Neuronal stem cell (in vitro differentiated cells): ENCODE data around the gene CTU2.

ENCODE experiments used
- DNase-seq: peaks from one replicate; pipeline ENCODE4 v3.0.0-alpha.2; 2013; ENCODE audit warnings: low spot score
- H2AFZ ChIP-seq: one replicate; pipeline ENCODE4 v1.6.1; 2013; ENCODE audit warnings: mild to moderate bottlenecking, low read length, inconsistent platforms
- H2AK5ac ChIP-seq: 2 replicates; pipeline ENCODE4 v1.6.1; 2013; ENCODE audit warnings: low read depth, mild to moderate bottlenecking, inconsistent platforms, low read length, moderate library complexity, mixed read lengths
- H2BK120ac ChIP-seq: 2 replicates; pipeline ENCODE4 v1.6.1; 2013; ENCODE audit warnings: low read depth, mild to moderate bottlenecking, inconsistent platforms, low read length, moderate library complexity, mixed read lengths
- H2BK12ac ChIP-seq: one replicate; pipeline ENCODE4 v1.6.1; 2013; ENCODE audit warnings: low read length, inconsistent platforms
- H2BK15ac ChIP-seq: 2 replicates; pipeline ENCODE4 v1.6.1; 2013; ENCODE audit warnings: mild to moderate bottlenecking, low read length, inconsistent platforms, mixed read lengths
- H2BK5ac ChIP-seq: one replicate; pipeline ENCODE4 v1.6.1; 2013; ENCODE audit warnings: inconsistent platforms, mild to moderate bottlenecking, low read length, moderate library complexity
- H3K14ac ChIP-seq: one replicate; pipeline ENCODE4 v1.6.1; 2013; ENCODE audit warnings: low read length, inconsistent platforms
- H3K18ac ChIP-seq: 2 replicates; pipeline ENCODE4 v1.6.1; 2013; ENCODE audit warnings: low read length, inconsistent platforms
- H3K23ac ChIP-seq: 2 replicates; pipeline ENCODE4 v1.6.1; 2013; ENCODE audit warnings: low read depth, mild to moderate bottlenecking, mixed read lengths, low read length, inconsistent platforms; ENCODE audit not compliant: poor library complexity
- H3K27ac ChIP-seq: replicated peaks from 3 replicates; pipeline ENCODE4 v1.5.1; 2013; ENCODE audit warnings: low read length, inconsistent platforms
- H3K27me3 ChIP-seq, 3 experiments: 2 replicates each; pipeline ENCODE4 v1.6.1; 2013; ENCODE audit warnings: low read length in 3 of 3, mild to moderate bottlenecking in 2 of 3, inconsistent platforms in 1 of 3, low read depth in 1 of 3, mixed read lengths in 1 of 3, moderate library complexity in 1 of 3; ENCODE audit not compliant: control insufficient read depth in 3 of 3, insufficient read depth in 3 of 3
- H3K36me3 ChIP-seq, 2 donors: replicated peaks in 1 of 2; 2 replicates each; pipeline ENCODE4 v1.6.1; 2013; ENCODE audit warnings: low read length in 2 of 2; ENCODE audit not compliant: control insufficient read depth in 2 of 2, insufficient read depth in 2 of 2
- H3K4ac ChIP-seq: 2 replicates; pipeline ENCODE4 v1.6.1; 2013; ENCODE audit warnings: inconsistent platforms, mild to moderate bottlenecking, low read length, moderate library complexity
- H3K4me1 ChIP-seq, 2 donors: 1 replicate in 1 of 2; 2 replicates in 1 of 2; pipeline ENCODE4 v1.6.1; 2013; ENCODE audit warnings: low read length in 2 of 2, low read depth in 1 of 2; ENCODE audit not compliant: control insufficient read depth in 2 of 2, insufficient read depth in 1 of 2
- H3K4me2 ChIP-seq: one replicate; pipeline ENCODE4 v1.6.1; 2013; ENCODE audit warnings: mild to moderate bottlenecking, low read length, inconsistent platforms; ENCODE audit not compliant: insufficient read depth, poor library complexity, severe bottlenecking
- H3K4me3 ChIP-seq, 2 donors: 2 replicates each; pipeline ENCODE4 v1.5.1; 2013; ENCODE audit warnings: low read length in 2 of 2, mild to moderate bottlenecking in 2 of 2, inconsistent platforms in 1 of 2, moderate library complexity in 1 of 2
- H3K79me1 ChIP-seq: one replicate; pipeline ENCODE4 v1.6.1; 2013; ENCODE audit warnings: low read depth, mild to moderate bottlenecking, inconsistent platforms, low read length, moderate library complexity
- H3K9ac ChIP-seq: one replicate; pipeline ENCODE4 v1.6.1; 2013; ENCODE audit warnings: mild to moderate bottlenecking, low read depth, low read length, inconsistent platforms; ENCODE audit not compliant: poor library complexity
- H3K9me3 ChIP-seq, 2 donors: replicated peaks in 1 of 2; 2 replicates each; pipeline versions ENCODE3 to v1.6.1; 2013; ENCODE audit warnings: low read length in 2 of 2, mild to moderate bottlenecking in 2 of 2, inconsistent platforms in 1 of 2, low read depth in 1 of 2, mixed read lengths in 1 of 2, moderate library complexity in 1 of 2; ENCODE audit not compliant: control insufficient read depth in 2 of 2, insufficient read depth in 1 of 2
- H4K8ac ChIP-seq: one replicate; pipeline ENCODE4 v1.6.1; 2013; ENCODE audit warnings: low read depth, mild to moderate bottlenecking, inconsistent platforms, low read length, moderate library complexity
- H4K91ac ChIP-seq: one replicate; pipeline ENCODE4 v1.6.1; 2013; ENCODE audit warnings: low read length, low read depth, mild to moderate bottlenecking, inconsistent platforms; ENCODE audit not compliant: poor library complexity
- WGBS, 2 donors: extraction: QIAGEN DNeasy Blood & Tissue Kit; methylation state at CpG; one replicate each; pipeline ENCODE4 v1.1.7; 2013; ENCODE audit warnings: missing lambda C conversion rate in 2 of 2, mixed read lengths in 1 of 2; ENCODE audit not compliant: insufficient read length in 2 of 2, insufficient replicate concordance in 1 of 2; ENCODE audit errors: extremely low coverage in 2 of 2; 5-methylcytosine and 5-hydroxymethylcytosine counted together

CTU2 gene

DNA sequence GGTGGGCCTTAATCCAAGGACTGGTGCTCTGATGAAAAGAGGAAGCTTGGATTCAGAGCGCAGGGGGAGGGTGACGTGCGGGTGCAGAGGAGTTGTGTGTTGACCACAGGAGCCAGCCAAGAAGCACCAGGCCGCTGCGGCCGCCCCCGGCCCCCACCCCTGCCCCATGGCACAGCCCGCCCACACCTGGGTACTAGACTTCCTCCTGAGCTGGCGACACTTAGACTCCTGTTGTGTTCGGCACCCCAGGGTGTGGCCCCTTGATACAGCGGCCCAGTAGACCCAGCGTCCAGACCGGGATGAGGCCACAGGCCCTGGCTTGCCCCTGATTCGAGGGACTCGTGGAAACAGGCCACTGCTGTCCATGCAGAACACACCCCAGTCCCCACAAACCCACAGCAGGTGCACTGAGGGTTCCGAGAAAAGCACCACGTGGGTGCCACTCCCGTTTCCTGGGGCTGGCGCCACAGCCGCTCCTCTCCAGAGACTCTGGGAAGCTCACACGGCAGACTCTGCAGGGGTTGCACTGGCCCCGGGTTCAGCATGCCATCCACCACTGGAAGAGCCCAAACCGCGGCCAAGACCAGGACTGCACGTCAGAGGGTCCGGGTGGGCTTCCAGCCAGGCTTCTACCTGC is 14.3 kb upstream of the CTU2 start:
- H3K23ac ChIP-seq = no peak overlapping the region
- no peak for DNase-seq
- WGBS, 2 donors = no CpG with 5 or more reads among the region's 26 CpGs

DNA sequence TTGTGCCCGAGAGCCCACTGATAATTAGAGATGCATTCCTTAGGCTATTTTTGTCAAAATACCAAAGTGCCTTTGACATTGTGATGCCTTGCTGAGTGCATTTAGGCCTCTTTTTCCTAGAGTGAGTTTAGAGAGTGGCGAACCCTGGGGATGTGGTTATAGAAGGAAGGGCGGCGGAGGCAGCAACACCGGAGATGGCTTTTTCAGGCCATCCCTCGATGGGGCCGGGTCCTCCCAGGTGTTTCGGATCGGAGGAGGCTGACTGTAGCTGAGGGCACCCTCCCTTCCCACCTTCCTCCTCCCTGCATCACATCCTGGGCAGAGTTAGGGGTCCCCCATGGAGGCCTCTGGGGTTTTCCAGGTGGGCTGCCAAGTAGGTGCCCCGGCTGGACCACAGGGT is 13.4 kb upstream of the CTU2 start:
- Histone ChIP-seq H3K27ac (no peak overlapping the region), H3K4me3 (no peak overlapping the region), H2BK15ac (no peak overlapping the region), H3K9ac (no peak overlapping the region), H3K23ac (no peak overlapping the region), H4K8ac (no peak overlapping the region), H3K9me3 (no peaks in the 10 kb centered on the region), H3K79me1 (peaks cover 15% of the 10 kb centered on the region), H2AK5ac (no peak overlapping the region), H2BK5ac (no peak overlapping the region), H4K91ac (no peak overlapping the region), H2BK12ac (no peak overlapping the region), H2BK120ac (no peak overlapping the region), H2AFZ (no peak overlapping the region), H3K14ac (no peak overlapping the region), H3K4ac (no peak overlapping the region), H3K18ac (no peak overlapping the region), H3K4me2 (no peak overlapping the region), H3K27me3 (peaks cover 0 to 44% (median 5%) of the 10 kb centered on the region in 3 experiments), H3K4me1 (no peaks in the 10 kb centered on the region), H3K36me3 (peaks cover 6 to 13% of the 10 kb centered on the region in 2 donors)
- DNase-seq = no peak
- WGBS, 2 donors = no CpG with 5 or more reads among the region's 10 CpGs

More for the DNA sequence above, 14.3 kb upstream of the CTU2 start:
- Histone ChIP-seq H2BK12ac (no peak overlapping the region), H3K36me3 (peaks cover 1 to 6% of the 10 kb centered on the region in 2 donors), H3K79me1 (peaks cover 9% of the 10 kb centered on the region), H4K91ac (no peak overlapping the region), H2BK120ac (no peak overlapping the region), H3K4me3 (no peak overlapping the region), H3K4me1 (no peaks in the 10 kb centered on the region), H2BK15ac (no peak overlapping the region), H4K8ac (no peak overlapping the region), H3K4me2 (no peak overlapping the region), H3K27me3 (peaks cover 0 to 53% (median 13%) of the 10 kb centered on the region in 3 experiments), H3K14ac (peak overlapping the region; percentile 21), H2AFZ (no peak overlapping the region), H3K27ac (no peak overlapping the region), H3K4ac (no peak overlapping the region), H2AK5ac (peak overlapping the region; percentile 95), H2BK5ac (peak overlapping the region; percentile 75), H3K18ac (peak overlapping the region; percentile 28), H3K9ac (no peak overlapping the region), H3K9me3 (no peaks in the 10 kb centered on the region)

DNA sequence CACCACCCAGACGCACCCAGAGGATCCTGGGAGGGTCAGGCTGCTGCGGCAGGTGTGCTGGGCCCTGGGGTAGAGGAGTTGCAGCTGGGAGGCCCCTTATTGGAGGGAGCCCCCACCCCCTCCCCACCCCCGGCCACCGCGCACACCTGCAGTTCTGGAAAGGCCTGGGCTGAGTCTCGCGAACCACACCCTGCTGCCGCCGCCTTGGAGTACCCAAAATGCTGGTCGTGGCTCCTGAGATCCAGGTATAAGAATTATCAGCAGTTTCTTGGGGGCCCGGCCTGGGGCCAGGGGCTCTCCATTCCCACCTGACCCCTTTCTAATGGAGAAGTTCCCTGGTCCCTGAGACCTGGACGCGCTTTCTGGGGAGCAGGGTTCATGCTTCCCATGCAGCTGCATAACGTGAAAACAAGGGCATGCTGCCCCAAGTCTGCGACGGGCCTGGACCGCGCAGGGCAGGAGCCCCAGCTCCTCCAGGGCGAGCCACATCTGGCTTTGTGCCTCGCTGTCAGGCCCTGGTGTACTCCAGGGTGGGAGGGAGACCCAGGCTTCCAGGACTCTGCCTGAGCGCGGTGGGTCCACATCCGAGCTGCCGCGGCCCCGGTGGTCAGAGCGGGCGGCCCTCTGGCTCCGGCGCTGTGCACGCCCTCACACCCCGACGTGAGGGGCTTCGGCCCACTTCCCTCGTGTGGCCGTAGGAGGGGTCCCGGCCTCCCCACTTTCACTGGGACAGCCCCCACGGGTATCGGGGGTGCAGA is 12.7 kb upstream of the CTU2 start:
- Histone ChIP-seq H2BK5ac (no peak overlapping the region), H3K23ac (no peak overlapping the region), H3K4me3 (no peak overlapping the region), H2BK12ac (no peak overlapping the region), H3K14ac (no peak overlapping the region), H3K18ac (no peak overlapping the region), H2AK5ac (no peak overlapping the region), H2BK15ac (no peak overlapping the region), H3K27me3 (peaks cover 0 to 37% (median 0%) of the 10 kb centered on the region in 3 experiments), H3K9me3 (no peaks in the 10 kb centered on the region), H3K4ac (no peak overlapping the region), H3K4me2 (no peak overlapping the region), H4K8ac (no peak overlapping the region), H3K4me1 (no peaks in the 10 kb centered on the region), H4K91ac (no peak overlapping the region), H3K27ac (no peak overlapping the region), H3K36me3 (peaks cover 6 to 20% of the 10 kb centered on the region in 2 donors), H2BK120ac (peak overlapping the region; percentile 31), H3K79me1 (peaks cover 14% of the 10 kb centered on the region), H3K9ac (peak overlapping the region; percentile 21), H2AFZ (no peak overlapping the region)
- no peak for DNase-seq
- WGBS, 2 donors = no CpG with 5 or more reads among the region's 39 CpGs
